Fibroblast of upper back skin (primary cell): ENCODE results near the gene NCKAP5L.
"Not testable (repeated sequence)": the region's sequence is repeated elsewhere in the genome, so short reads cannot be mapped to it uniquely, and the experiment has no call there.

ENCODE experiments used
- DNase-seq: peaks from one replicate; pipeline ENCODE4 v3.0.0-alpha.2; 2013

NCKAP5L gene

GRCh38 chr12:49777341-49777740 lies 50.9 kb downstream of the NCKAP5L start:
- no peak for DNase-seq

GRCh38 chr12:49776858-49777257 lies 51.4 kb downstream of the NCKAP5L start:
- no peak for DNase-seq

GRCh38 chr12:49776413-49776812 lies 51.8 kb downstream of the NCKAP5L start:
- peak; percentile 84 for DNase-seq

- DNase-seq: not testable (repeated sequence)
Observed at GRCh38 chr12:49773102-49773501, 55.1 kb downstream of the NCKAP5L start.

GRCh38 chr12:49767333-49767732 lies 60.9 kb downstream of the NCKAP5L start:
- DNase-seq: no peak

GRCh38 chr12:49766115-49766455 lies 62.1 kb downstream of the NCKAP5L start:
- no peak for DNase-seq

GRCh38 chr12:49764126-49764525 lies 64.1 kb downstream of the NCKAP5L start:
- no peak for DNase-seq

- peak; percentile 44 for DNase-seq
Observed at GRCh38 chr12:49763006-49763591, 65.1 kb downstream of the NCKAP5L start.

- no peak for DNase-seq
Observed at GRCh38 chr12:49762468-49762847, 65.8 kb downstream of the NCKAP5L start.

GRCh38 chr12:49761677-49762467 lies 66.3 kb downstream of the NCKAP5L start:
- no peak for DNase-seq

GRCh38 chr12:49750996-49751393 lies 77.2 kb downstream of the NCKAP5L start:
- no peak for DNase-seq

- DNase-seq: peak; percentile 89
Observed at GRCh38 chr12:49750027-49750995, 77.9 kb downstream of the NCKAP5L start.

- DNase-seq: no peak
Observed at GRCh38 chr12:49748800-49749199, 79.4 kb downstream of the NCKAP5L start.

GRCh38 chr12:49748306-49748705 lies 79.9 kb downstream of the NCKAP5L start:
- peak; percentile 37 for DNase-seq

GRCh38 chr12:49744363-49744885 lies 83.8 kb downstream of the NCKAP5L start:
- DNase-seq: no peak

GRCh38 chr12:49741882-49742620 lies 86.2 kb downstream of the NCKAP5L start:
- peak; percentile 76 for DNase-seq
